NCI-H2227 (cell line): ENCODE data around the gene SH2D6.
"Not testable (repeated sequence)": the region's sequence is repeated elsewhere in the genome, so short reads cannot be mapped to it uniquely, and the experiment has no call there.

Source experiments
- DNase-seq: peaks from one replicate; lab custom pipeline; 2025; ENCODE audit not compliant: unreplicated experiment; lab: John Stamatoyannopoulos, UW

SH2D6 gene

GRCh38 chr2:85439025-85439472 is 20.5 kb downstream of the SH2D6 start:
- no peak for DNase-seq

DNA sequence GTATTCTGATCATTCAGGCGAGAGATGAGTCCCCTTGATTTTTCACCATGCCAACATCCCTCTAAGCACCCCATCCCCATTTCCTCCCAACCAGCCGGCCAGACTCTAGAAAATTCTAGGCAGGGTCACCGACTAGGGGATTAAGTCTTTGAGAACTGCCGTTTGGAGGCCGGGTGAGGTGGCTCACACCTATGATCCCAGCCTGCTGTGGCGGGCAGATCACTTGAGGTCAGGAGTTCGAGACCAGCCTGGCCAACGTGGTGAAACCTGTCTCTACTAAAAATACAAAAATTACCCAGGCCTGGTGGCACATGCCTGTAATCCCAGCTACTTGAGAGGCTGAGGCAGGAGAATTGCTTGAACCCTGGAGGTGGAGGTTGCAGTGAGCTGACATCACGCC is 21.1 kb downstream of the SH2D6 start:
- DNase-seq = not testable (repeated sequence)

- no peak for DNase-seq
These were observed 21.5 kb downstream of the SH2D6 start for GRCh38 chr2:85439986-85440385.

GRCh38 chr2:85440729-85441128 is 22.2 kb downstream of the SH2D6 start:
- DNase-seq = no peak

GRCh38 chr2:85441864-85442263 is 23.4 kb downstream of the SH2D6 start:
- no peak for DNase-seq

DNA sequence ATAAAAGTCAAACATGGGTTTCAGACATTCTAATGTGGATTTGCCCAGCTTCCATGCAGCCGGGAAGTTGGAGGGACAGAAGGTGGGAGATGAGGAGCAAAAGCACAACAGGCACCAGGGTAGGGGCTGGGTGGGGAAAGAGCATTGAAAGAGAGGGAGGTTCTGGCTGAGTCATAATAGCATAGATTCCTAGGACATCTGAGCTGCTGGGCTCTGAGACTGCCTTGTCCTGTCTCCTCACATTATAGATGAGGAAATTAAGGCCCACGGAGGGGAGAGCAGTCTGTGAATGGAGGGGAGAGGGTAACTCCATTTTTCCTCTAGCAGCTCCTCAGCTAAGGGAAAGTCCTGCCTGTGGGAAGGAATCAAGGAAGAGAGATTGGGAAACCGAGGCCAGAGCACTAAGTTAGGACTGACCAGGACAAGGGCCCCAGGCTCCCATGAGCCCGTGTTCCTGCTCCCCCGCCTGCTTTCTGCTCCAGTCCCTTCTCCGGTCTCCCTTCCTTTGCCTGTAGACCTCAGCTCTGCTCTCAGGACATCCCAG is 26.2 kb downstream of the SH2D6 start:
- no peak for DNase-seq

DNA sequence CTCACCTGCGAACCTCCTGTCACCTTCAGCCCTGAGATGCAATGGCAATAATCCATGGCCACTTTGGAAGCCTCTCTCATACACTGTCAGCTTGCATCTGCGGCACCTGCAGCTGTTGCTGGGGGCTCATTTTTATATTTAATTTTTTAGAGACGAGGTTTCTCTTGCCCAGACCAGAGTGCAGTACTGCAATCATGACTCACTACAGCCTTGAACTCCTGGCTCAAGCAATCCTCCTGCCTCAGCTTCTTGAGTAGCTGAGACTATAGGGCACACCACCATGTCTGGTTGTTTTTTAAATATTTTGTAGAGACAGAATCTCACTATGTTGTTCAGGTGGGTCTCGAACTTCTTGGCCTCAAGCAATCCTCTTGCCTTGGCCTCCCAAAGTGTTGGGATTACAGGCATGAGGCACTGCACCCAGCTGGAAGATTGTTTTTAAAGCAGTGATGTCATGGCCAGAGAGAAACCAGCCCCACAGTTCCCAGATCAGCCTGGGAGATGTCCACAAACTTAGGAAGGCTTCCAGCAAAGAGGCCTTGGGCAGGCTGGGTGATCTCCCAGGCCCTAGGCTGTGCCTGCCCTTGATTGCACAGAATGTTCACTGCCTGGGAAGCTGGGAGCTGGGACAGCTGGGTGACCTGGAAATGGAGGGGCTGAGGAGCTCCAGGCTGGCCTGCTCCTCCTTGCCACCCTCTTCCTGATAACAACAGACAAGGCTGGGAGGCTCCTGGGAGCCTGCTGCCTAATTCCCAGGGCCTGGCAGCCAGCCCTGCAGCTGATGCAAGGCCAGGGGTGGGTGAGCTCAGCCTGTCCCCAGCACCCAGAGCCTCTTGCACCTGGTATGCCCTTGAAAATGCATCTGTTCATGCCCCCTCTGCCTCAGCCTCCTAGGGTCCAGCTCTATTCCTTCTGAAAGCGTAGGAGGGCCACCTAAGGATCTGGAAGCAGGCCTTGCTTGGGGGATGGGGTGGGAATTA is 27.1 kb downstream of the SH2D6 start:
- DNase-seq = no peak

DNA sequence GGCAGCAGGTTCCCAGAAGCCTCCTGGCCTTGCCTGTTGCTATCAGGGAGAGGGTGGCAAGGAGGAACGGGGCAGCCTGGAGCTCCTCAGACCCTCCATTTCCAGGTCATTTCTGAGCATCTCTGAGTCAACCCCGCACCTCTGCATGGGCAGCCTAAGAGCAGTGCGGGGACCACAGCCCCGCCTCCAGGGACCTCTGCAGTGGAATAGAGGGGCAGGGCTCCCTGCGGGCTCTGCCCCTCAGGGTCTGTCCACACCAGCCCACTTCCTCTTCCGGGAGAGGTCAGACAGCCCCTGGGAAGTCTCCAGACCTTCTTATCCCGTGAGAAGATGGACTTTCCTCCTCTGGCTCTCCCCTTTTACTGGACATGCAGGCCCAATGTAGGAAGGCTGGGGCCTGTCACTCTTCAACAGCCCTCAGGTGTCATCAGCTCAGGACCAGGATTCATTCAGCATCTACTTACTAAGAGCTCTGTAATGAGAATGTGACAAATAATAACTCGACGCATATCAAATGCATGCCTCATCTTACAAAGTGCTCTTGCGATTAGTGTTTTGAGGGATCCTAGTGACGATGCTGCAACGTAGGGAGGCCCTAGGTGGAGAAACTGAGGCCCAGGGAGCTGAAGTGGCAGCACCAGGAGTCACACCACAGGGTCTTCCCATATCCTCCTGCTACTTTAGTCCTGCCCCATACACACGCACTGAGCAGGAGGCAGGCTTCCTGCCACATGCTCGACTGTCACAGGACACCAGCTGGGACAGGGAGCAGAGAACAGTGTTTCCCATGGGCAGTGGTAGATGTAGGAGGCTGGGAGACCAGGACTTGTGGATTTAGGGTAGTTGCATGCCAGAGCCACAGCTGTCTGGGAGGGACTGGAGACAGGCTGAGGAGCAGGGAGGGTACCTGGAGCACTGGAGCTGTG is 28.0 kb downstream of the SH2D6 start:
- no peak for DNase-seq

DNA sequence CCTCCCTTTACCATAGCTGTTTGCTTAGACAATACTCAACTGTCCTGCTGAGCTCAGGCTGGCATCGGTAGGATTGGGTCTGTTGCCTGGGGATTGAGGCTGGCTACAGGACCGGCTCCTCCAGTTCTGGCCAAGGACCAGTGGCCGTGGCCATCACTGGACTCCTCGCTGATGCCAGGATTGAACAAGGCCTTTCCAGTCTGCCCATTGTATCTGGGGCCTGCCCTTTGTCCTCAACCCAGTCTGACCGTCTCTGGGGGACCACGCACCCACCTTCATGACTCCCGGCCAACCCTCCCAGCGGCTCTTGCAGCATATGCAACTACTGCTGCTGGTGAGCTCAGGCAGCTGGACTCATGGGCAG is 28.7 kb downstream of the SH2D6 start:
- DNase-seq = no peak

- no peak for DNase-seq
These were observed 30.1 kb downstream of the SH2D6 start for GRCh38 chr2:85448461-85449213.

GRCh38 chr2:85449214-85449588 is 30.7 kb downstream of the SH2D6 start:
- no peak for DNase-seq

DNA sequence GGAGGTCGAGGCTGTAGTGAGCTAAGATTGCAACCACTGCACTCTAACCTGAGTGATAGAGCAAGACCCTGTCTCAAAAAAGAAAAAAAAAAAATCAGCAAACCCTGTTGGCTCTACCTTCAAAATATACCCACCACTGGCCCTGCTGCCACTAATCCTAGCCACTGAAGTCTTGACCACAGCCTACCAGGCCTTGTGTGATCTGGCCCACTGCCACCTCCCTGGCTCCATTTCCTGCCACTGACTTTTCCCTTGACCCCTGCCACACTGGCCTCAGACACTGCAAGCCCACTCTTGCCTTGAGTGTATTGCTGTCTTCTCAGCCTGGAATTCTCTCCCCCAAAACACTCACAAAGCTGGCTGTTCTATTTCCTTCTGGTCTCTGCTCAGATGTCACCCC is 33.7 kb downstream of the SH2D6 start:
- no peak for DNase-seq

GRCh38 chr2:85453571-85453970 is 35.1 kb downstream of the SH2D6 start:
- DNase-seq = no peak

DNA sequence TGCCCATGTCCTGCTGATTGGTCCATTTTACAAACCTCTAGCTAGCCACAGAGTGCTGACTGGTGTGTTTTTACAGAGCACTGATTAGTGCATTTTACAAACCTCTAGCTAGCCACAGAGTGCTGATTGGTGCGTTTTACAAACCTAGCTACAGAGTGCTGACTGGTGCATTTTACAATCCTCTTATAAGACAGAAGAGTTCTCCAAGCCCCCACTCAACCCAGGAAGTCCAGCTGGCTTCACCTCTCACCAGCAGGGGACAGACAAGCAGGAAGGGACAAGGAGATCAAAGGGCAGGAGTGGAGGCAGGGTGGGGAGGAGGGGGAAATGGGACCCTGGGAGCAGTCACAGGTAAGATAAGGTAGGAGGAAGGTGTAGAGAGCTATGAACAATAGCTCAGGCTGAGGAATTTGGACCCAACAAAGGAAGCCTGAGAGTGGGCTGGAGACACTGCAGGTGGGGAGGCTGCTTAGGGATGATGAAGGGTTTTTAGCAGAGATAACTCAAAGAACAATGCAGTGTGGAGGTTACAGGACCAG is 37.1 kb downstream of the SH2D6 start:
- DNase-seq = no peak

GRCh38 chr2:85457043-85457442 is 38.5 kb downstream of the SH2D6 start:
- DNase-seq = no peak

DNA sequence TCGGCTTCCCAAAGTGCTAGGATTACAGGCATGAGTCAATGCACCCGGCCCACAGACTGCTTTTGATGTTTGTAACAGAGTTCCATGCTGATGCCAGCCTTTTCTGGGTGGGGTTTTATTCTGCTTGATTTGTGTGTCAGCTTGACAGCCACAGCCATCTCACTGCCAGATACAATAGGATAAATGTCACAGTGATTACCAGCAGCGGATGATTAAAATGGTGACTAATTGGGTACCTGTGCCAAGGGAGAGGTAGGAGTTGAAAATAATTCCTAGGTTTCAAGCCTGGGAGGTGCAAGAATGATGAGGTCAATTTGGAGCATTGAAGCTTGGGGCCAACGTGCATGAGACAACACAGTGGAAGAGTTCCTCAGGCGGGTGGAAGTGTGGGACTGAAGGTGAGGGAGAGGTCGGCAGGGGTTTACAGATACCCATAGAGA is 39.4 kb downstream of the SH2D6 start:
- DNase-seq = no peak

- no peak for DNase-seq
These were observed 40.4 kb downstream of the SH2D6 start for GRCh38 chr2:85458601-85459563.

DNA sequence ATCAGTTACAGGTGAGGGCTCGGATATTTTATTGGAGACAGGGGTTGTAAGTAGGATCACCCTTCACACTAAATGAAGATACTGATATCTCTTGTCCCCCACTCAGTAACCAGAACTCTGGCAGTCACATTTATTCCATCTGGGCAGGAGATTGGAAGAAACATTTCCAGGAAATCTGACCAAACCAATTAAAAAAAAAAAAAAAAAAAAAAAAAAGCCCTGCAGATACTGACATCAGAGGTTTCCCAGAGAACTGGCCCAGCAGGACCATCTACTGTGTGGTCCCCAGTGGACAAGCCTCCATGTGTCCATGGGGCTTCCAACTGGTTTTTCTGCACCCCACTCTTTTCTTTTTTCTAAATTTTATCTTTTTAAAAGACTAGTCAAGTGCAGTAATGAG is 41.3 kb downstream of the SH2D6 start:
- no peak for DNase-seq

GRCh38 chr2:85462322-85462721 is 43.8 kb downstream of the SH2D6 start:
- no peak for DNase-seq
